Measurements from ENCODE around the gene DNM1. TPM values are rescaled to one million over a fixed set of nuclear protein-coding genes. Genes with fewer than 3 reads are reported as not detected.
"Not testable (repeated sequence)": the region's sequence is repeated elsewhere in the genome, so short reads cannot be mapped to it uniquely, and the experiment has no call there.

Gene DNM1
- total RNA-seq, 5 donors from 2014 or later (not counting 1 experiment from before 2014, with no cell fraction given): 0.95 to 3.0 (median 1.8) TPM

GRCh38 chr9:128174062-128174461 is 29.1 kb upstream of the DNM1 start:
- no peak overlapping the region for H3K27ac Mint-ChIP-seq
- no CpG with 5 or more reads among the region's 4 CpGs for WGBS (ENCODE audit: insufficient coverage)
- POLR2A ChIA-PET: no interaction called here
- ATAC-seq (replicated peaks in 1 of 4): no peak
- Histone ChIP-seq H3K9me3 (no peaks in the 10 kb centered on the region), H3K4me1 (ENCODE audit: control insufficient read depth in 1 of 2, extremely low read depth in 1 of 2, insufficient read depth in 2 of 2, low read length in 2 of 2) (no peaks in the 10 kb centered on the region), H3K4me3 (ENCODE audit: control insufficient read depth in 1 of 2, extremely low read depth in 1 of 2, low read length in 1 of 2) (no peak overlapping the region), H3K36me3 (ENCODE audit: control insufficient read depth in 2 of 2, extremely low read depth in 1 of 2, insufficient read depth in 1 of 2, low read length in 1 of 2) (peaks cover 21 to 60% of the 10 kb centered on the region in 2 donors), H3K27ac (ENCODE audit: low read length) (no peak overlapping the region), H3K27me3 (replicated peaks in 1 of 2; ENCODE audit: control insufficient read depth in 2 of 2, extremely low read depth in 1 of 2, insufficient read depth in 2 of 2, low read length in 1 of 2) (no peaks in the 10 kb centered on the region)
- H3K4me1 Mint-ChIP-seq: no peaks in the 10 kb centered on the region
- CTCF ChIA-PET: no interaction called here
- no peak for DNase-seq
- no peak overlapping the region for H3K4me3 Mint-ChIP-seq
- peaks cover 37% of the 10 kb centered on the region for H3K36me3 Mint-ChIP-seq
- H3K9me3 Mint-ChIP-seq: no peaks in the 10 kb centered on the region
- no peaks in the 10 kb centered on the region for H3K27me3 Mint-ChIP-seq

- H3K9me3 ChIP-seq: no peaks in the 10 kb centered on the region
- H3K4me1 ChIP-seq (ENCODE audit: control insufficient read depth in 1 of 2, extremely low read depth in 1 of 2, insufficient read depth in 2 of 2, low read length in 2 of 2): no peaks in the 10 kb centered on the region
- ATAC-seq (replicated peaks in 1 of 4) (no peak), DNase-seq (no peak)
- H3K27me3 Mint-ChIP-seq: no peaks in the 10 kb centered on the region
- H3K36me3 ChIP-seq (ENCODE audit: control insufficient read depth in 2 of 2, extremely low read depth in 1 of 2, insufficient read depth in 1 of 2, low read length in 1 of 2): peaks cover 17 to 58% of the 10 kb centered on the region in 2 donors
- no peak overlapping the region for H3K27ac ChIP-seq (ENCODE audit: low read length)
- no peak overlapping the region for H3K27ac Mint-ChIP-seq
- no peaks in the 10 kb centered on the region for H3K4me1 Mint-ChIP-seq
- ChIA-PET POLR2A (no interaction called here), CTCF (no interaction called here)
- no peaks in the 10 kb centered on the region for H3K9me3 Mint-ChIP-seq
- H3K4me3 ChIP-seq (ENCODE audit: control insufficient read depth in 1 of 2, extremely low read depth in 1 of 2, low read length in 1 of 2): no peak overlapping the region
- H3K27me3 ChIP-seq (replicated peaks in 1 of 2; ENCODE audit: control insufficient read depth in 2 of 2, extremely low read depth in 1 of 2, insufficient read depth in 2 of 2, low read length in 1 of 2): no peaks in the 10 kb centered on the region
- H3K4me3 Mint-ChIP-seq: no peak overlapping the region
- no CpG with 5 or more reads among the region's 8 CpGs for WGBS (ENCODE audit: insufficient coverage)
- H3K36me3 Mint-ChIP-seq: peaks cover 38% of the 10 kb centered on the region
Observed at GRCh38 chr9:128175102-128175563, 28.0 kb upstream of the DNM1 start.

DNA sequence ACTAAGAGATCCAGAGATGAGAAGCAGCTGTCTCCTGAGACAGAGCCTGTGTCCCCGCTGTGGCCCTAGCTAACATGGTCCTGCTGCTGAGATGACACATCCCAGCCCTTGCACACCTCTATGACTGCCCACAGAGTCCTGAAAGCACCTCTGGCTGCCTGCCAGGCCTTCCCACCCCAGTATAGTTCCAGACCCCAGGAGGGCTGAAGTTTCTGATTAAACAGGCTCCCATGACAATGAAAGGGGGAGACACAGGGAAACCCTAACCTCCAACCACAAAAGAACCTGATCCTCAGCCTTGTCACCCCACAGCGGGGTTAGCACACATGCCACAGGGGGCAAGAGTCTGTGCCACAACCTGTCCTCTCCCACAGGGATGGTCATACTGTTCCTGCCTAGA is 27.5 kb upstream of the DNM1 start:
- no peaks in the 10 kb centered on the region for H3K27me3 ChIP-seq (replicated peaks in 1 of 2; ENCODE audit: control insufficient read depth in 2 of 2, extremely low read depth in 1 of 2, insufficient read depth in 2 of 2, low read length in 1 of 2)
- no peak overlapping the region for H3K4me3 ChIP-seq (ENCODE audit: control insufficient read depth in 1 of 2, extremely low read depth in 1 of 2, low read length in 1 of 2)
- H3K9me3 ChIP-seq: no peaks in the 10 kb centered on the region
- Mint-ChIP-seq H3K9me3 (no peaks in the 10 kb centered on the region), H3K27me3 (no peaks in the 10 kb centered on the region), H3K4me1 (no peaks in the 10 kb centered on the region), H3K4me3 (no peak overlapping the region), H3K27ac (no peak overlapping the region), H3K36me3 (peaks cover 38% of the 10 kb centered on the region)
- DNase-seq (no peak), ATAC-seq (replicated peaks in 1 of 4) (no peak)
- peaks cover 17 to 62% of the 10 kb centered on the region in 2 donors for H3K36me3 ChIP-seq (ENCODE audit: control insufficient read depth in 2 of 2, extremely low read depth in 1 of 2, insufficient read depth in 1 of 2, low read length in 1 of 2)
- ChIA-PET CTCF (no interaction called here), POLR2A (no interaction called here)
- no peaks in the 10 kb centered on the region for H3K4me1 ChIP-seq (ENCODE audit: control insufficient read depth in 1 of 2, extremely low read depth in 1 of 2, insufficient read depth in 2 of 2, low read length in 2 of 2)
- 100% methylated on average over 1 of the region's 2 CpGs for WGBS (ENCODE audit: insufficient coverage)
- H3K27ac ChIP-seq (ENCODE audit: low read length): no peak overlapping the region

- Mint-ChIP-seq H3K4me3 (no peak overlapping the region), H3K36me3 (peaks cover 50% of the 10 kb centered on the region), H3K27me3 (no peaks in the 10 kb centered on the region), H3K27ac (no peak overlapping the region), H3K9me3 (no peaks in the 10 kb centered on the region), H3K4me1 (no peaks in the 10 kb centered on the region)
- H3K4me1 ChIP-seq (ENCODE audit: control insufficient read depth in 1 of 2, extremely low read depth in 1 of 2, insufficient read depth in 2 of 2, low read length in 2 of 2): no peaks in the 10 kb centered on the region
- ChIA-PET CTCF (no interaction called here), POLR2A (no interaction called here)
- H3K27me3 ChIP-seq (replicated peaks in 1 of 2; ENCODE audit: control insufficient read depth in 2 of 2, extremely low read depth in 1 of 2, insufficient read depth in 2 of 2, low read length in 1 of 2): no peaks in the 10 kb centered on the region
- H3K27ac ChIP-seq (ENCODE audit: low read length): no peak overlapping the region
- H3K4me3 ChIP-seq (ENCODE audit: control insufficient read depth in 1 of 2, extremely low read depth in 1 of 2, low read length in 1 of 2): no peak overlapping the region
- peaks cover 24 to 75% of the 10 kb centered on the region in 2 donors for H3K36me3 ChIP-seq (ENCODE audit: control insufficient read depth in 2 of 2, extremely low read depth in 1 of 2, insufficient read depth in 1 of 2, low read length in 1 of 2)
- DNase-seq (no peak), ATAC-seq (replicated peaks in 1 of 4) (no peak)
- H3K9me3 ChIP-seq: no peaks in the 10 kb centered on the region
- 98% methylated on average over 11 of the region's 11 CpGs for WGBS (ENCODE audit: insufficient coverage)
Observed at GRCh38 chr9:128178806-128179431, 24.3 kb upstream of the DNM1 start.

DNA sequence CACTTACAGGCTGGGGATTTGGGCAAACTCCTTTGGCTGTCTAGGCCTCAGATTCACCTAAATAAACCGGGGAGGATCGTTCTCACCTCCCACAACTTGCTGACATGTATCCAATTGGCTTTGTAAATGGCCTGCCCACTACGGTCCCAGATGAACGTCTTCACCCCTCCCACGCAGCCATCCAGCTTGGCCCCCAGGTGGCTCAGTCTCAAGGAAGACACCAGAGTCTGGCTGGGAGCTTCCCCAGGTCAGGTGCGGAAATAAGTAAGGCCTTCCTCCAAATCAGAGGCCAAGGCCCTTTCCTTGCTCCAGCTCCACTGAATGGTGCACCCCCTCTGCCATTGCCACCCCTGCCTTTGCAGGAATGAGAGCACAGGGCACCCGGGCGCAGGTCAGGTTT is 23.2 kb upstream of the DNM1 start:
- Histone ChIP-seq H3K27ac (ENCODE audit: low read length) (no peak overlapping the region), H3K36me3 (ENCODE audit: control insufficient read depth in 2 of 2, extremely low read depth in 1 of 2, insufficient read depth in 1 of 2, low read length in 1 of 2) (peaks cover 27 to 75% of the 10 kb centered on the region in 2 donors), H3K27me3 (replicated peaks in 1 of 2; ENCODE audit: control insufficient read depth in 2 of 2, extremely low read depth in 1 of 2, insufficient read depth in 2 of 2, low read length in 1 of 2) (no peaks in the 10 kb centered on the region), H3K4me1 (ENCODE audit: control insufficient read depth in 1 of 2, extremely low read depth in 1 of 2, insufficient read depth in 2 of 2, low read length in 2 of 2) (no peaks in the 10 kb centered on the region), H3K4me3 (ENCODE audit: control insufficient read depth in 1 of 2, extremely low read depth in 1 of 2, low read length in 1 of 2) (no peak overlapping the region), H3K9me3 (no peaks in the 10 kb centered on the region)
- Mint-ChIP-seq H3K27ac (no peak overlapping the region), H3K9me3 (no peaks in the 10 kb centered on the region), H3K36me3 (peaks cover 44% of the 10 kb centered on the region), H3K4me1 (no peaks in the 10 kb centered on the region), H3K27me3 (no peaks in the 10 kb centered on the region), H3K4me3 (no peak overlapping the region)
- ChIA-PET POLR2A (no interaction called here), CTCF (no interaction called here)
- DNase-seq (no peak), ATAC-seq (replicated peaks in 1 of 4) (no peak)
- WGBS (ENCODE audit: insufficient coverage): 95% methylated on average over 8 of the region's 8 CpGs

DNA sequence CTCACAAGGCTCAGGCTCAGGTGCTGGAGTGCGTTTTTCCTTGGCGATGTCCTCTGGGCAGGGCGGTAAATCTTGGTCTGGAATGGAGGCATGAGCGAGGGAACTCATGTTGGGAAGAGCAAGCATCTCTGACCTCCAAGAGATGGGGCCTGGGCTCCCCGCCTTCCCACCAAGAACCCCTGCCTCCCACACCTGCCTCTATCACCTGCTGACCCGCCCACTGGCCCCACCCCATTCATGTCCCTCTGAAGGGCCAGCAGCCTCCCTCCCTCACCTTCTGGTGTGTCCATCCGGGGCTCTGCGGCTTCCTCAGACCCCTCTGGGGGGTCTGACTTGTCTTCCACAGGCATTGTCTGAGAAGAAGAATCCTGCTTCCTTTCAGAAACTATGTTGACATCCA is 22.7 kb upstream of the DNM1 start:
- H3K27me3 Mint-ChIP-seq: no peaks in the 10 kb centered on the region
- no peak overlapping the region for H3K4me3 Mint-ChIP-seq
- H3K27ac ChIP-seq (ENCODE audit: low read length): no peak overlapping the region
- peaks cover 39% of the 10 kb centered on the region for H3K36me3 Mint-ChIP-seq
- no peaks in the 10 kb centered on the region for H3K4me1 ChIP-seq (ENCODE audit: control insufficient read depth in 1 of 2, extremely low read depth in 1 of 2, insufficient read depth in 2 of 2, low read length in 2 of 2)
- 100% methylated on average over 4 of the region's 8 CpGs for WGBS (ENCODE audit: insufficient coverage)
- no peak overlapping the region for H3K27ac Mint-ChIP-seq
- no peaks in the 10 kb centered on the region for H3K9me3 Mint-ChIP-seq
- no peaks in the 10 kb centered on the region for H3K9me3 ChIP-seq
- ATAC-seq (replicated peaks in 1 of 4) (no peak), DNase-seq (no peak)
- POLR2A ChIA-PET: no interaction called here
- no peaks in the 10 kb centered on the region for H3K4me1 Mint-ChIP-seq
- CTCF ChIA-PET: no interaction called here
- H3K27me3 ChIP-seq (replicated peaks in 1 of 2; ENCODE audit: control insufficient read depth in 2 of 2, extremely low read depth in 1 of 2, insufficient read depth in 2 of 2, low read length in 1 of 2): no peaks in the 10 kb centered on the region
- peaks cover 27 to 74% of the 10 kb centered on the region in 2 donors for H3K36me3 ChIP-seq (ENCODE audit: control insufficient read depth in 2 of 2, extremely low read depth in 1 of 2, insufficient read depth in 1 of 2, low read length in 1 of 2)
- H3K4me3 ChIP-seq (ENCODE audit: control insufficient read depth in 1 of 2, extremely low read depth in 1 of 2, low read length in 1 of 2): no peak overlapping the region

DNA sequence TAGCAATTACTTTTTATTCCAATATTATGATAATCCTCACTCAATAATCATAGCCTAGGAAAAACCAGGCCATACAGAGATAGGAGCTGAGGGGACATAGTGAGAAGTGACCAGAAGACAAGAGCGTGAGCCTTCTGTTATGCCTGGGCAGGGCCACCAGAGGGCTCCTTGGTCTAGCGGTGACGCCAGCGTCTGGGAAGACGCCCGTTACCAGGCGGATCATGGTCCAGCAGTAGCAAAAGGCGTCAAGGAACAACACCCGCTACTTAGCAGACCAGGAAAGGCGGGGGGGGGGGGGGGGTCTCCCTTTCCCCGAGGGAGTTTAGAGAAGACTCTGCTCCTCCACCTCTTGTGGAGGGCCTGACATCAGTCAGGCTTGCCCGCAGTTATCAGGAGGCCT is 21.7 kb upstream of the DNM1 start:
- H3K27me3 ChIP-seq (replicated peaks in 1 of 2; ENCODE audit: control insufficient read depth in 2 of 2, extremely low read depth in 1 of 2, insufficient read depth in 2 of 2, low read length in 1 of 2); ATAC-seq (replicated peaks in 1 of 4); H3K9me3 ChIP-seq; DNase-seq; H3K4me1 Mint-ChIP-seq; H3K4me1 ChIP-seq (ENCODE audit: control insufficient read depth in 1 of 2, extremely low read depth in 1 of 2, insufficient read depth in 2 of 2, low read length in 2 of 2); POLR2A ChIA-PET; H3K27ac ChIP-seq (ENCODE audit: low read length); H3K27ac Mint-ChIP-seq; H3K4me3 ChIP-seq (ENCODE audit: control insufficient read depth in 1 of 2, extremely low read depth in 1 of 2, low read length in 1 of 2); CTCF ChIA-PET; H3K9me3 Mint-ChIP-seq; H3K4me3 Mint-ChIP-seq; H3K27me3 Mint-ChIP-seq: not testable (repeated sequence)
- H3K36me3 ChIP-seq (ENCODE audit: control insufficient read depth in 2 of 2, extremely low read depth in 1 of 2, insufficient read depth in 1 of 2, low read length in 1 of 2): peaks cover 27 to 73% of the 10 kb centered on the region in 2 donors
- WGBS (ENCODE audit: insufficient coverage): 89% methylated on average over 6 of the region's 12 CpGs
- H3K36me3 Mint-ChIP-seq: peaks cover 38% of the 10 kb centered on the region
